ENCODE measurements around the gene STRA8.

Gene STRA8

DNA sequence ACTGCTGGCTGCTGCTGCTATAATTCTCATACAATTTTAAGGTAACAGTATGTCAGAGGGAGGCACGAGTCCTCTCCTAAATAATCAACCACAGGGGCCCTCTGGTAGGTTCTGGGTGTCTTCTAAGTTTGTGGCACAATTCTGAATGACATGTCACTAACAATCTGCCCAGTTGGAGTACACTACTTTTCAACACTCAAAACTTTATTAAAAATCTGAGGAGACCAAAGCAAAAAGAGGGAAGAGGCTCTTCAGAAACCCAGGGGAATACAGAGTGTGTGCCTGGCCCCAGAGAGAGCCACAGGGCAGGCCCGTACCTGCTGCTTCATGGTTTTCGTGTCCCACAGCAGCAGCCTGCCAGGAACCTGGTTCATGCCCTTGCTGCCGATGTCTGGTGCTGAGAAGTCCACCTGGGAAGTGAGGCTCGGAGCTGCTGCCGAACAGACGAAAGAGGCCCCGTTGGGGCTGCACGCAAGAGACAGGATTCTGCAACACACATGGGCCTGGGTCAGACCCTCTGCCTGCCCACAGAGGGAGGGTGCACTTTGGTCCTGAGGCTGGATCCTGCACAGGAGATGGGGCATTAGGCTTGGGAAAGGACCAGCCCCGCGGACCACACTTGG lies 40.6 kb upstream of the STRA8 start:
- Histone ChIP-seq H3K4me1 (peaks cover 43% of the 10 kb centered on the region), H3K4me3 (no peak overlapping the region), H3K27ac (peak overlapping the region; percentile 71), H4K20me1 (no peaks in the 10 kb centered on the region), H3K36me3 (peaks cover 78% of the 10 kb centered on the region), H3K9ac (0 out of 2 replicates have a peak overlapping the region, but pooled peaks have one; percentile 13), H3K27me3 (no peaks in the 10 kb centered on the region), H3K4me2 (peak overlapping the region; percentile 88), H3K9me3 (no peaks in the 10 kb centered on the region)
- no peak for TF ChIP-seq Cebpa-rat (IDR thresholded peaks at IDR 0.05)

DNA sequence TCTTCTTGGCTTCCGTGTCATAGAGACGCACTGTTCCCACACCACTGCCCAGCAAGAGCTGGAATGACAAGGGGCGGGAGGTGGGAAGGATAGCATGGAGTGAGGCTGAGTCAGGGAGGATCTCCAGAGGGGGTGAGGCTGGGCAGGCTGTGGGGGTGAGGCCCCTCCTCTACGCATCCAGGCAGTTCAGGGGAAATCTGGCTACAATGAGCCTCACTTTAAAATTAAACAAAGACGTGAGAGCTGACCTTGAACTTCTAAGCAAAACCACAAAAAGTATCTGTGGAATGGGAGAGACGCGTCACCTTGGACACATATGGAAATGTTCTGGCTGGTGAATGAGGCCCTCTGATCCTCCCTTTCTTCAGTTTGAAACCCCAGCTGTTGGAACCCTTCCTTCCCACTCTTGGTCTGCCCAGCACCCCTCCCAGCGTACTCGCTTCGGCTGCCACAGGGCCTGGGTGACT lies 40.0 kb upstream of the STRA8 start:
- no peaks in the 10 kb centered on the region for H4K20me1 ChIP-seq
- H3K27ac ChIP-seq = peak overlapping the region; percentile 71
- H3K4me1 ChIP-seq = peaks cover 43% of the 10 kb centered on the region
- H3K27me3 ChIP-seq = no peaks in the 10 kb centered on the region
- H3K4me3 ChIP-seq = 0 out of 2 replicates have a peak overlapping the region, but pooled peaks have one; percentile 49
- no peaks in the 10 kb centered on the region for H3K9me3 ChIP-seq
- TF ChIP-seq Cebpa-rat (IDR thresholded peaks at IDR 0.05) = no peak
- H3K9ac ChIP-seq = peak overlapping the region; percentile 68; the same call in 1 of the 2 replicates
- peak overlapping the region; percentile 88 for H3K4me2 ChIP-seq
- H3K36me3 ChIP-seq = peaks cover 78% of the 10 kb centered on the region

DNA sequence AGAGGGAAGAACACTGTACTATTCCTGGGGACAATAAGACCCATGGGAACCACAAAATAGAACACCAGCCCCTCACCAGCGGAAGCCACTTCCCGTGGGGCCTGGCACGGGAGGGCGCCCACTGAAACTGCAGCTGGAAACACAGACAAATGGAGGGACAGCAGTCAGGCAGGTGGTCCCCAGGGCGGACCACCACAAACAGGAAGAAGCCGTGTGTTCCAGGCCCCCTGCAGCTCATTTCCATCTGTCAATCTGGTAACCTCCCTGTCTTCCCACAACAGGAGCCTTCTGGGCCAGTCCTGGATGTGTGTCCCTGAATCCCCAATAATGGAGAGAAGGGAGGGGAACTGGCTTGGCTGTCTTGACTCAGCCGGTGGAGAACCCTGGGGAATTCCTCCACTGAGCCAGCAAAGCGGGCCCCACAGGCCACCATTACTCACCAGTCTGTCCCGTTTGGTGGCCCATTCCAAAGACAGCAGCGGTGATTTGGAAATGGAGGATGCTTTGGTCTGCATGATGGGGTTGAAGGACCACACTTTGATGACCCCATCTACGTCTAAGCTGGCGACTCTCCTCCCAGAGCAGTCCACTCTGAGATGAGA lies 39.0 kb upstream of the STRA8 start:
- Histone ChIP-seq H4K20me1 (no peaks in the 10 kb centered on the region), H3K9me3 (no peaks in the 10 kb centered on the region), H3K4me3 (peak overlapping the region; percentile 49), H3K27me3 (no peaks in the 10 kb centered on the region), H3K4me1 (peaks cover 43% of the 10 kb centered on the region), H3K4me2 (peak overlapping the region; percentile 88), H3K27ac (peak overlapping the region; percentile 71), H3K9ac (peak overlapping the region; percentile 68), H3K36me3 (peaks cover 78% of the 10 kb centered on the region)
- TF ChIP-seq Cebpa-rat (IDR thresholded peaks at IDR 0.05) = no peak

DNA sequence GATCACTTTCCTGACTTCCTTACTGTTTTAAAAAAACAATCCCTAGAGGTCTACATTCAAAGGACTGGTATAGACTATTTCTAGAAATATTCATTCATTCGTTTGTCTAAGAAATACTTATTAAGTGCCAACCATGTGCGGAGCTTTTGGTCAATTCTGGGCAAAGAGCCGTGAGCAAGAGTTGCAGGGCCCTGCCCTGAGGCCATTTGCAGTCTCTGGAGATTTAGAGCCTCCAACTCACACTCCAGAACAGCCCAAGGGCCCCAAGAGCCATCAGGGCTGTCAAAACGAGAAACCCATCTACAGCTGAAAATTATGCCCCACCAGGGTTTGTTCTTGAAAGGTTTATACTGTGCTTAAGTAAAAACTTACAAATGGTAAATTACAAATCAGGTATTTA lies 38.5 kb upstream of the STRA8 start:
- Histone ChIP-seq H3K9me3 (no peaks in the 10 kb centered on the region), H3K4me1 (peaks cover 43% of the 10 kb centered on the region), H4K20me1 (no peaks in the 10 kb centered on the region), H3K27me3 (no peaks in the 10 kb centered on the region), H3K4me2 (peak overlapping the region; percentile 88), H3K9ac (no peak overlapping the region), H3K27ac (peak overlapping the region; percentile 71; the same call in 1 of the 2 replicates), H3K4me3 (peak overlapping the region; percentile 49), H3K36me3 (peaks cover 79% of the 10 kb centered on the region)
- TF ChIP-seq Cebpa-rat (IDR thresholded peaks at IDR 0.05) = no peak

DNA sequence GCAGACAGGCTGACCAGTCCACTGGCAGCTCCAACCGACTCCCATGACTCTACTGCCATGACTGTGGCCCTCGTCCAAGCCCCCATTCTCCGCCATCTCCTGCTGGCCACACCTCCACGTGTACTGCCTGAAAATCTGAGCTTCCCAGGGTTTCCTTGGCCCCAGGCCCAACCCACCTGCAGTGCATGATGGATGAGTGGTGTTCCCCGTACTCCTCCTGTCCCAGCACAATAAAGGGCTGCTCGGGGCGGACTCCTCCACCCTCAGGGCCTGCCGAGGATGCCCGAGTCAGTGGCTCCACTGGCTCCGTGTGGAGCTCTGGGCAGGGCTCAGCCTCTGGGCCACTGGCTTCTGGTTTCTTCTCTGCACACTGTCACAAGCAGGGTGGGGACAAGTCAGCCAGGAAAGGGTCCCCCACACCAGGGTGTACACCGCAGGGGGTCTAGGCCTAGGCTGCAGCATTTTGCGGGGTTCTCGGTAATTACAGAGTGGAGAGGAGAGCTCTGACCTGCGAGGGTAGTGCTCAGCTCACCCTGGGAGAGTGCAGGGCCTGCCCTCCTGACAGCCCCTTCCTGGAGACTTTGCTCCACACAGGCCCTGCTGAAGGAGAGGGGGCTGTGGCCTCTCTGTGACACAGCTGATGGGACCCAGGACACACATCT lies 37.5 kb upstream of the STRA8 start:
- H3K9me3 ChIP-seq = no peaks in the 10 kb centered on the region
- no peak overlapping the region for H3K9ac ChIP-seq
- 0 out of 2 replicates have a peak overlapping the region, but pooled peaks have one; percentile 28 for H3K27ac ChIP-seq
- no peaks in the 10 kb centered on the region for H3K27me3 ChIP-seq
- no peak overlapping the region for H3K4me3 ChIP-seq
- H4K20me1 ChIP-seq = no peaks in the 10 kb centered on the region
- H3K4me2 ChIP-seq = peak overlapping the region; percentile 88
- peaks cover 79% of the 10 kb centered on the region for H3K36me3 ChIP-seq
- H3K4me1 ChIP-seq = peaks cover 43% of the 10 kb centered on the region
- TF ChIP-seq Cebpa-rat (IDR thresholded peaks at IDR 0.05) = no peak

DNA sequence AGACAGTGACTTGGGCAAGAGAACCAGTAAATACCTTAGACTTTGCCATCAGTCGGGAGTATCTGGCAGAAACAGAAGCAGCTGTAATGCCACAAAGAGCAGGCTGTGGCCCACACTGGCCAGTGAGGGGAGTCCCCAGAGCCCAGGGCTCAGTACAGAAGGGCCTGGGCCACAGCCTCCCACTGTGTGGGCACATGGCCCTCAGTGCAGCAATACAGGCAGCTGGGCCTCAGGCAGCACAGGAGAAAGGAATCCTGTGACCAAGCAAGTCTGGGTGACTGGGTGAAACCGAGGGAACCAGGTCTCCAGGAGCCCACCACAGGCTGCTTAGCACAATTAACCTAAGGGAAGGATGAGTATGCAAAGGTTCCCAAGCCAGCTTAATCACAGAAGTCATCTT lies 36.3 kb upstream of the STRA8 start:
- H3K4me2 ChIP-seq = no peak overlapping the region
- H3K4me3 ChIP-seq = no peak overlapping the region
- peaks cover 77% of the 10 kb centered on the region for H3K36me3 ChIP-seq
- no peak for TF ChIP-seq Cebpa-rat (IDR thresholded peaks at IDR 0.05)
- no peaks in the 10 kb centered on the region for H3K27me3 ChIP-seq
- H3K9me3 ChIP-seq = no peaks in the 10 kb centered on the region
- peaks cover 49% of the 10 kb centered on the region for H3K4me1 ChIP-seq
- H4K20me1 ChIP-seq = no peaks in the 10 kb centered on the region
- H3K9ac ChIP-seq = no peak overlapping the region
- no peak overlapping the region for H3K27ac ChIP-seq

DNA sequence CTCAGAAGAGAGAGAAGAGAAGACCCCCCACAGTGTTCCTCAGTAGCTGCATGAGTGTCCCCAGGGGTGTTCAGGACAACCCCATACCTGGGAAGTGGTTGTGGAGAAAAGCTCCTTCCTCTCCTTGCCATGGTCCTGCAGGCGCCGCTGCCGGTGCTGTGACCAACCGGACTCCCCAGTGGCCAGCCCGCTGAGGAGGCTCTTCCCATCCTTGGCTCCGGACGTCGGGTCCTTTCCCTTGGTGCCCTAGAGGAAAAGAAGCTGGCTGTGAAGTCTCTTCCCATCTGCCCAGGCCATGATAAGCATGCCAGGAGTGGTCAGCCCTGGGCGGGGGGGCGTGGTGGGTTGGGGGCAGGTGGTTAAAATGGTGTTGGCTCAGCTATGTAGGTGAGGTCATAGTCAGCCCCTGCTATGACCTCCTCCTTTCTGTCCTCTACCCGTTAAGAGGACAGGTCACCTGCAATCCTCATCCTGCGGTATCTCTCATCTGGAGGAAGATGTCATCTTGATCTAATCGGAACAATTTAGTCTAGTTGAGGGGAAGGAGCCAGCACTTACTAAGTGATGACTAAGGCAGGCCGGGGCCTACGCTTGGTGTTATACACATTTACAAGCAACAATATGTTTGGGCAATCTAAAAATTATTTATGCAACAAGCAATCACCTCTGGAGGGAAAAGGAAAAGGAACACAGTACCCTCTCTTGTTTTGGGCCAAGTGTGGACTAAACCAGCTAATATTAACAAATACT lies 35.6 kb upstream of the STRA8 start:
- Histone ChIP-seq H4K20me1 (no peaks in the 10 kb centered on the region), H3K4me2 (no peak overlapping the region)

DNA sequence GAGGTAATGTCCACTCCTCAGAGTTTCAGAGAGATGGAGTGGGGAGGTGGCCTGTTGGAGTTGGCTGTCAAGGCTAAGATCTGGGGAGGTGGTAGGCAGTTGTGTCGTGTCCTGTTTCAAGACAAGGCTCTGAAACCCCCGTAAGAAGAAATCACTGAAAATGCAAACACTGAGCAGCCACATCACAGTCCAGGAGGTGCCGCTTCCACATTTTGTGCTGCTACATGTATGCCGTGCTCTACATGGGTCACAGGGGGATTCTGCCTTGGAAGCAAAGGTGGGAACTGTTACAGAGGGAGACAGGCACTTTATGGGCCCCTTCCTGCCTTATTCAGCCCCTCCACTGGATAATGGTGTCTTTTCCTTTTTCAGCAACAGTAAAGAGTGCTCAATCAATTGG lies 34.2 kb upstream of the STRA8 start:
- no peak for TF ChIP-seq Cebpa-rat (IDR thresholded peaks at IDR 0.05)
- Histone ChIP-seq H3K27me3 (no peaks in the 10 kb centered on the region), H3K4me1 (peaks cover 49% of the 10 kb centered on the region), H3K9me3 (no peaks in the 10 kb centered on the region), H3K27ac (no peak overlapping the region), H3K36me3 (peaks cover 75% of the 10 kb centered on the region), H4K20me1 (no peaks in the 10 kb centered on the region), H3K4me3 (no peak overlapping the region), H3K9ac (no peak overlapping the region), H3K4me2 (no peak overlapping the region)

More for the DNA sequence above, 35.6 kb upstream of the STRA8 start:
- no peak overlapping the region for H3K27ac ChIP-seq
- peaks cover 72% of the 10 kb centered on the region for H3K36me3 ChIP-seq
- no peak for TF ChIP-seq Cebpa-rat (IDR thresholded peaks at IDR 0.05)
- no peaks in the 10 kb centered on the region for H3K9me3 ChIP-seq
- H3K4me1 ChIP-seq = peaks cover 49% of the 10 kb centered on the region
- no peak overlapping the region for H3K9ac ChIP-seq
- no peak overlapping the region for H3K4me3 ChIP-seq
- no peaks in the 10 kb centered on the region for H3K27me3 ChIP-seq

DNA sequence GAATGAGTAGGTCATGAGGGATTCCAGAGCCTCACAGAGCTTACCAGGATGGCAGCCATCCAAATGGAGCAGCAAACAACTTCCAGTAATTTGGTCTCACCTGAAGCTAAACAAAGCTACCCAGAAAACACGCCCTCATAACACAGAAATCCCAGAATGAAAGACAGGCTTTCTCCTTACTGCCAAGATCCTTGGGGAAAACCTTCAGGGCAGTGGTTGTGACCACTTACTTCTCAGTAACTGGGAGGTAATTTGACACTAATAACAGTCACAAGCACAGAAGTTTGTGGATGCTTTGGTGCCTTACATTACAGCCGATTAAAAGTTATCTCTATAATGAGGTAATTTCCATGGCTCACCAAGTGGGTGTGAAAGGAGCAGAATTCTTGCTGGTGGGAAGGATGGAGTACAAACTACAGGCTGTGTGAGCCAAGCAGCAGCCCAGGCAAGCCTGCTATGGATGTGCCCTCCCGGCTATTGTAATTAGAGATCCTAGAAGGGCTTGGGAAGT lies 32.8 kb upstream of the STRA8 start:
- no peaks in the 10 kb centered on the region for H3K27me3 ChIP-seq
- H3K9ac ChIP-seq = no peak overlapping the region
- no peaks in the 10 kb centered on the region for H4K20me1 ChIP-seq
- H3K4me1 ChIP-seq = peaks cover 49% of the 10 kb centered on the region
- H3K4me2 ChIP-seq = no peak overlapping the region
- no peaks in the 10 kb centered on the region for H3K9me3 ChIP-seq
- no peak for TF ChIP-seq Cebpa-rat (IDR thresholded peaks at IDR 0.05)
- H3K27ac ChIP-seq = no peak overlapping the region
- H3K36me3 ChIP-seq = peaks cover 72% of the 10 kb centered on the region
- H3K4me3 ChIP-seq = no peak overlapping the region

All from BLaER1 (cell line).